PC-3 (cell line): ENCODE results near the gene NTM.

Experiments used
- EZH2 ChIP-seq: fragments of 300-600 bp; sonication (generic); IDR thresholded peaks from one replicate; pipeline ENCODE4 v1.6.1; 2017; ENCODE audit warnings: antibody characterized with exemption, mild to moderate bottlenecking, low read length; ENCODE audit not compliant: unreplicated experiment
- TF ChIP-seq, protein P1 (sequence below): fragments of 300-600 bp; sonication (generic); conservative IDR thresholded peaks from 2 replicates; pipeline ENCODE4 v1.5.1; 2017; ENCODE audit warnings: antibody characterized with exemption, low read depth, mild to moderate bottlenecking, low read length

DNA sequence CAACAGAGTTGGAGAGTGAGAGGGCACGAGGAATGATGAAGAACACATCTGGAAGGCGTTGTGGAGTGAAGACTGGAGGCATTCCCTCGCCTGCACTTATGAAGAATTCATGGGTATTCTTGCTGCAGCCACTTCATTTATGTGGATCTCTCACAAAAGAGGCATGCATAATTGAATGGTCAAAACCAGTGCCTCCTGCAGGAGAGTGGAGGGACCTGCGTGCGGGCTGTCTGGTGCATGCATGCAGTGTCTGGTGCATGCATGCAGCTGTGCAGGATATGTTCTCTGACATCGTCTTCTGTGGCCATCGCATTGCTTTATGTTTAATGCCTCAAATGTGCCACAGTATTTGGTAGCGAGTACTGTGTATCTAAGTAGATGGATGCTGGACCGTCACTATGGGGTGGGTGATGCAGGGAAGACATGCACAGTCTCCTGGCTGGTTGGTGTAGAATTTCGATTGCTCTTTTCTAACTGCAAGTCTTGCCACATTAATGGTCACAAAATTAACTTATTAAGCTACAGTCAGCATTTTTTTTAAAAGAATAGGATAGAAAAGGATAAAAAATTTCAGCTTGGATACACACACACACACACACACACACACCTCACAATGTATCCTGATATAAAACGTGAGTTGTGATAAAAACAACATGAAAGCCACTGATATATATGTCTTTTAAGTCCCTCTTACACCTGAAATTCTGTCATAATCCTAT is 20.9 kb upstream of the NTM start:
- TF ChIP-seq, protein P1, sequence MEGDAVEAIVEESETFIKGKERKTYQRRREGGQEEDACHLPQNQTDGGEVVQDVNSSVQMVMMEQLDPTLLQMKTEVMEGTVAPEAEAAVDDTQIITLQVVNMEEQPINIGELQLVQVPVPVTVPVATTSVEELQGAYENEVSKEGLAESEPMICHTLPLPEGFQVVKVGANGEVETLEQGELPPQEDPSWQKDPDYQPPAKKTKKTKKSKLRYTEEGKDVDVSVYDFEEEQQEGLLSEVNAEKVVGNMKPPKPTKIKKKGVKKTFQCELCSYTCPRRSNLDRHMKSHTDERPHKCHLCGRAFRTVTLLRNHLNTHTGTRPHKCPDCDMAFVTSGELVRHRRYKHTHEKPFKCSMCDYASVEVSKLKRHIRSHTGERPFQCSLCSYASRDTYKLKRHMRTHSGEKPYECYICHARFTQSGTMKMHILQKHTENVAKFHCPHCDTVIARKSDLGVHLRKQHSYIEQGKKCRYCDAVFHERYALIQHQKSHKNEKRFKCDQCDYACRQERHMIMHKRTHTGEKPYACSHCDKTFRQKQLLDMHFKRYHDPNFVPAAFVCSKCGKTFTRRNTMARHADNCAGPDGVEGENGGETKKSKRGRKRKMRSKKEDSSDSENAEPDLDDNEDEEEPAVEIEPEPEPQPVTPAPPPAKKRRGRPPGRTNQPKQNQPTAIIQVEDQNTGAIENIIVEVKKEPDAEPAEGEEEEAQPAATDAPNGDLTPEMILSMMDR: no peak
- no peak for TF ChIP-seq EZH2
